GM19324 (cell line): Measurements from ENCODE around the gene GAGE10.
A peak's percentile ranks its signal among the peaks of the same experiment; 100 is the strongest.
"Not testable (repeated sequence)": the region's sequence is repeated elsewhere in the genome, so short reads cannot be mapped to it uniquely, and the experiment has no call there.

Experiments
- ATAC-seq: cut with Tn5 transposase; IDR thresholded peaks from one replicate; pipeline ENCODE4 v1.9.1; 2021; ENCODE audit warnings: mild to moderate bottlenecking, moderate library complexity; ENCODE audit not compliant: unreplicated experiment, low FRiP score

Gene GAGE10

DNA sequence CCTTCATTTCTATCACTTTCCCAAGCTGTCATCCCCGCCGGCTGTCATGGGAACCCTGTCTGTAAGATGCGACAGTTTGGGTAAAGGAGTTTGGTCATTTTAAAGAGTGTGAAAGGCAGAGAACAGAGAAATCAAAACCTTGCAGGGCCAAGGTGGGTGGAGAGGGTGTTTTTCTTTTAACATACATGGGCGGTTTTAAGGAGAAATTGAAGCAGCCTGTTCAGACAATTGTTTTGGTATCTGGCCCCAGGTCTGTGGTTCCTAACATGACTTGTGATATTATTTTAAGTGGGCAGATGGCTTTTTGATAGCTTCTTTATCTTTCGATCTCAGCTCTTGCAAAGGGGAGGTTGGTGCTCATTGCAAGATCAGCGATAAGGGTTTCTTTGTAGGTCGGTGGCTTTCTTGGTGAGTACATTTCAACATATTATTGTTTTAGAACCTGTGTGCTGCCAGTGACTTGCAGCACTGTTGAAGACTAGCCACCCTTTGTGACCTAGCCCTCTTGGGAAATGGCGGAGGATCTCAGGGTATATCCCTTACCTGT is 30.2 kb upstream of the GAGE10 start:
- no peak for ATAC-seq

DNA sequence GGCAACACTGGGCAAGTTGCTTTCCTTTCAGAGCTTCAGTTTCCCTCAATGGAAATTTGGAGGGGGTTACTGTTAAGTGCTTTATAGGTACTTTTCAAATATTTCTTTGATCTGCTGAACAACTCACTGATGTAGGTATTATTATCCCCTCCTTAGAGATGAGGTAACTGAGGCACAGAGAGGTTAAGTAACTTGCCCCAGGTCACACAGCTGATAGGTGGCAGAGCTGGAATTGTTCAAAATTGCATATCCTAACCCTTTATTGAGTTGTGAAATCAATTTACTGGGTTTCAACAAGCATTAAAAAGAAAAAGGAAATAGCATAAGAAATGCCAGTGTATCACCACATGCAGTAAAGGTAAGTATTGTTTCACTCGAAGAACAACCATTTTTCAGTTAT is 27.2 kb upstream of the GAGE10 start:
- no peak for ATAC-seq

DNA sequence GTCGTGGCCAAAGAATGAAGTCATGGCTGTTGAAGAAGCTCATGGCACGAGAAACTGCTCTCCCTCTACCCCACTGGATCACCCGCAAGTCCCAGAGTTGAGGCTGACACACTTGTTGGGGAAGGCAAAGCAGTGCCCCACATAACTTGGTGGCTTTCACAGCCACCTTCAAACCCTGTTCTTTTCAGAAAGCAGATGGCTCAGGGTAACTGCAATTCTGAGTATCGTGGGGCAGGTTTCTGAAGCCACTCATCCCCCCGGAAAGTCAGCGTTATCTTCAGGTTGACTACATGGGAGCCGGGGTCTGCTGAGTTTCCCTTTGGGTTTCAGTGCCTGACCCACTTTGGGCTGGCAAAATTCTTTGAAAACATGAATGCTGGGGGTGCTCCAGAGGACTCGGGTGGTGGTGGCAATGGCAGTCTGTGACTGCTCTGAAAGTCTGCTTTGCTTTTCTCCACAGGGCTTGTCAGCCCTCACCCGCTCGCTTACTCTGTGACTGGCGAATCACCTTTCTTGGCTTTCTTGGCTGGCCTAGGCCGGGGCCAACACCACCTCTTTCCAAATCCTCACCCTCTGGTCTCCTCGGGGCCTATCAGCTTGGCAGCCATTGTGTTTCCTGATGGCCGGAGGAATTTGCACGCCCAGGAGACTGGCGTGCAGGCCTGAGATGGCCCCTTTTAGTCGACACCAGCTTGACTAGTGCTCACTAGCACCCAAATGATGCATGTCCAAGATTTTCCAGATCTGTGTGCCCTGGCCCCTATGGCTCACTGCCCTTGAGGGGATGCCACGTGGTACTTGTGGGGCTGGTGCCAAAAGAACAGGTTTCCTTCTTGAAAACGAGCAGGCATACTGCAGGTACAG is 26.5 kb upstream of the GAGE10 start:
- no peak for ATAC-seq

DNA sequence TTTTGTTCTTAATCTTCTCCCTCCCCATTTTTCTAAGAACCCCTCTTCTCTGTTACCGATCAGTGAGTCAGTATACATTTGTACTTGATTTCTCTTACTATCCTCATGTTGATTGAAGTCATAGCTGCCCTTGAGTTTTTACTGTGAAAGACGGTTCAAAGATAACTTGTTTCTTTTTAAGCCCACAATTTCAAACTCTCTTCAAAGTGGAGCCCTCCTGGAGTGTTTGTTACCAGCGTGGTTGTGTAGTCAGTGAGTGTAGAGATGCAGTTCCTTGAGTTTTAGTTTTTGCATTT is 26.0 kb upstream of the GAGE10 start:
- ATAC-seq: no peak

DNA sequence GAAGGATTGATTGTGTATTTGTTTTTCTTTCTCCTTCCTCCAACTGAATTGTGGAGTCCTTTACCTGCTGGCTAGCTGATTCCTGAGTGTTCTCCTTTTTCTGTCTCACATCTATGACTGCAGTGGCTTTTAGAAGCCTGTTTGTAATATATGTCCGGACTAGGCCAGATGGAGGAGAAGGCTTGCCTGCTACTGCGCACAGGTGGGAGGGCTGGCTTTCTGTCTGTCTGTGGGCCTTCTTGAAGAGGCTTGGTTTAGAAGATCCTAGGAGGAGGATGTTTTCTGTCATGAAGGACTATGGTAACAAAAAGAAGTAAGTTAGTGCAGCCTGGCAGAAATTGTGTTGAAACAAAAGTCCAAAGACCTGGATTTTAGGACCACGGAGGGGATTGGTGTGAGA is 25.4 kb upstream of the GAGE10 start:
- ATAC-seq: no peak

DNA sequence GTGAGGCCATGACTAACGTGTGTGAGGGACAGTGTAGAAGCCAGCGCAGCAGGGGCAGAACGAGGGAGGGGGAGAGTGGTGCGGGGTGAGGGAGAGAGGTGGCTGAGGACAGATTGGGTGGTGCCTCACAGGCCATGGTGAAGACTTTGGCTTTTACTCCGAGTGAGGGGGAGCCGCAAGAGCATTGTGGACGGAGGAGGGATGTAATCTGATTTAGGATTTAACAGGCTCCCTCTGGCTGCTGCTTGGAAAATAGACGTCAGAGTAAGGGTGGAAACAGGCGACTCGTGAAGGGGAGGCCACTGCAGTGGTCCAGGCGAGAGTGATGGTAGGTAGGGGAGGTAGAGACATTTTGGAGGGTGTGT is 20.8 kb upstream of the GAGE10 start:
- ATAC-seq: no peak

DNA sequence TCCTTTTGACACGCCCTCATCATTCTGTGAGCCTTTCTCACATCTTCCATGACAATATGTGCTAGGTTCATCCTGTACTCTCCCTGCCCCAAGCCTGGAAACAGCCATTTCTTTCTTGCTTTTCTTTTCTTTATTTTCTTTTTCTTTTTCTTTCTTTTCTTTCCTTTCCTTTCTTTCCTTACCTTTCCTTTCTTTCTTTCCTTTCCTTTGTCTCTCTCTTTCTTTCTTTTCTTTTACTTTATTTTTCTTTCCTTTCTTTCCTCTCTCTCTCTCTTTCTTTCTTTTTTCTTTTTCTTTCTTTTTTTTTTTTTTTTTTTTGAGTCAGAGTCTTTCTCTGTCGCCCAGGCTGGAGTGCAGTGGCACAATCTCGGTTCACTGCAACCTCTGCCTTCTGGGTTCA is 19.2 kb upstream of the GAGE10 start:
- no peak for ATAC-seq

DNA sequence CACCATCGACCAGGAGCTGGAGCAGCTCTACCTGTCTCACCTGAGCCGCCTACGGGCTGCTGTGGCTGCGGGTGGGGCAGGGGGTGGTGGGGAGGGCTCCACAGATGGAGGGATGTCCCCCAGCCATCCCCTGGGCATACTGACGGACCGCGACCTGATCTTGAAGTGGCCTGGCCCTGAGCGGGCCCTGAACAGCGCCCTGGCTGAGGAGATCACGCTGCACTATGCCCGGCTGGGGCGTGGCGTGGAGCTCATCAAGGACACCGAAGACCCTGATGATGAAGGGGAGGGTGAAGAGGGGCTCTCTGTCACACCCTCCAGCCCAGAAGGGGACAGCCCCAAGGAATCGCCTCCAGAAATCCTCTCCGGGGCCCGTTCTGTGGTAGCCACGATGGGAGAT is 17.3 kb upstream of the GAGE10 start:
- ATAC-seq: no peak

DNA sequence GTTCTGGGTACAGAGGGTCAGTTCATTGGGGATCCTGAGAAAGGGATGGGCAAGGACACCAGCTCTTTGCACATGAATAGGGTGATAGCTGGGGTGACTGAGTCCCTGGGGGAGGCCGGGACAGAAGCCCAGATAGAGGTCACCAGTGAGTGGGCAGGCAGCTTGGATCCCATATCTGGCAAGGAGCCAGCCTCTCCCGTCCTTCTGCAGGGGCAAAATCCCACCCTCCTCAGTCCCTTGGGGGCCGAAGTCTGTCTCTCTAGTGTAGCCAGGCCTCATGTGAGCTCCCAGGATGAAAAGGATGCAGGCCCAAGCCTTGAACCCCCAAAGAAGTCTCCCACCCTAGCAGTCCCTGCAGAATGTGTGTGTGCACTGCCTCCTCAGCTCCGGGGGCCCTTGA is 16.9 kb upstream of the GAGE10 start:
- ATAC-seq: no peak

DNA sequence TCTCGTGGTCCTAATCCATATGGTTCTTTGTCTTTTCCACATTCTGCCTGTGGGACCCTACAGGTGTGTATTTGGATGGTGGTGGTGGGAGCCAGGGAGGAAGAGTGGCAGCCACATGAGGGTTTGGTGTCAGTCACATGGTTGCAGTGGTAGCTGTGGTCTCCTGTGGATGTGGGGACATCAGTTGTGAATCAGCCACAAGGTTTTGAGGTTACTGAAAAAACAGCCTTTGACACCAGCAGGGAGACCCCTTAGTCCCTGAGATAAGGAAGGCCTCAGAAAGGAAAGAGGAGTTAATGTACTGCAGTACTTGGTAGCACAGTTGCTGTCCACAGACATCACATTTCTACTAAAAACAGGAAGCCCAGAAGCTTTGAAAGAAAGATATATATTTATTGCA is 15.8 kb upstream of the GAGE10 start:
- ATAC-seq: no peak

DNA sequence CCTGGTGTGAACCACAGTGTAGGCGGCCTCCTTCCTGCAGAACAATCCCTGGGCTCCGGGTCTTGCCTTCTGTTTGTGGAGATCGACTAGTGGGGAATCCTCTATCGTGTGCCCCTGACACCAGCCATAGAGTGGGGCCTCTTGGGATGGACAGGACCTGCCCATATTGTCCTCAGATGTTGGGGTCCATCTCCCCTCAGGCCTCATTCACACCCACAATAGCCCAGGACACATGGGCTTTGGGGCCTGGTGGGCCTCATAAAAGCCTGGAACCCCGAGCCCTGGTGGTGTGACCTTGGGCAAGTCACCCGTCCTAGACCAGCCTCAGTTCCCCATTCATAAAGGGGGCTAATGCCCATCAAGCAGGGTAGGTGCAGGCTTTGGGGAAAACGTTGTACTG is 13.2 kb upstream of the GAGE10 start:
- ATAC-seq: no peak

DNA sequence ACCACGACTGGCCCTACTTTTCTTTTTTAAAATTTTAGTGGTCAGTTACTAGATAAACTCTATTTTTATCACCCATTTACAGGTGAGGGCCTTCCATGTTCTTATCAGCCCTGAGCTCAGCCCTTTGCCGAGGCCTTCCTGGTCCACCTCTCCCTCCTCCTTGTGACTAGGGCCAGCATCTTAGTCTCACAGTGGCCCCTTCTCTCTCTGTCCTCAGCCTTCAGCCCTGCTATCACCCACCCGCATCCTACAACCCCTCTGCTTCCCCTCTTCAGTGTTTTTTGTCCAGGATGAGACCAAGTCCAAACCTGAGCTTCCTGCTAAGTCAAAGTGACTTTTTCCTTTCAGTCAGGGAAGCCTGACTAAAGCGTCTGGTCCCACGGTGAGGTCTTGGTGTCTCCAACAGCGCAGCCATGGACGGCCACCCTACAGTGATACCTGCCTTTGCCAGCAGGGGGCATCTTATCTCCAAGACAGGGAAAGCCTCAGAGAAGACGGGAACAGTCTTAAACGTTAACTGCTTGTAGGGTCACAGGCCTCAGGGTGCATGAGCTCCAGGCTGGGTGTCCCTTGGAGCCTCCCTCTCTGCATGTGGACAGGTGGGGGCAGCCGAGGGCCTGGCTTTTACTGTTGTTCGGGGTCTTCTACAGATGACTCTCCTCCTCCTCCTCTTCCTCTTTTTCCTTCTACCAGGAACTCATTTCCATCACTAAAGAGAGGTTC is 11.7 kb upstream of the GAGE10 start:
- peak; percentile 53 for ATAC-seq

DNA sequence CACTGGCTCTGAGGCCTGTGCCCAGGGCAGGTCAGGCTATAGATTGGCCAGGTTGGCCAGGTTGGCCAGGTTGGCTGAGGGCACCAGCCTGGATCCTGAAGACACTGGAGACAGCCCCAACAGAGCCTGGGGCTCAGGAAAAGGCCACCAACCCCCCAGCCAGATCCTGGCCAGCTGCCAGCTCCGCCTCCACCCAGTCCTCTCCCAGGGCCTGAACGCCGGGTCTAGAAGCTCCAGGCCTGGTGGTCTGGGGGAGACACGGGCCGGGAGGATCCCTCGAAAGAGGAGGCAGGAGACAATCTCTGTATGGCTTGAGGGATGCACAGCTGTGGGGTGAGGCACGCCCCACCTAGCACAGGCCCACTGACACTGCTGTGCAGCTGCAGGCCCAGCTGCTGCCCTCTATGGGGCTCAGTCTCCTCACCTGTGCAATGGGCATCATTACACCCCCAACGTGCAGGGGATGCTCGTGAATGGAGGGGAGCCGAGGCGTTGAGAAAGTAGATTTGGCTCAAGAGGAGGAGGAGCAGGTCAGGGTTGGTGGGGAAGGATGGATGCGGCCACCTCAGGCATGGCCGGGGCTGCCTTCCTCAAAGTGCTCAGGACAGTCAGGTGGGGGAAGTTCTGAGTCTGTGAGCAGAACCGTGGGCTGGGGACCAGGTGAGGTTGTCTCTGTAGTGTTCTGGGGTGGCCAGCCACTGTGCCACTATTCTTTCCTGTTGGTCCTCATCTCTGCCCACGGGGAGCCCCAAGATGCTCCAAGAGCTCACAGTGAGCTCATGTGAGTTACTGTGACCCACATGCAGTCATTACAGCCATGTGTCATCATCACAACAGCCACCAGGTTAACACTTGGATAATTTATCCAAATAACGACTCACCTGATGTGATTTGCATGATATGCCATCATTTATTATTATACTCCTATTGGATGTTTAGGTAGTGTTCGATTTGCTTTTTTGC is 10.8 kb upstream of the GAGE10 start:
- no peak for ATAC-seq

DNA sequence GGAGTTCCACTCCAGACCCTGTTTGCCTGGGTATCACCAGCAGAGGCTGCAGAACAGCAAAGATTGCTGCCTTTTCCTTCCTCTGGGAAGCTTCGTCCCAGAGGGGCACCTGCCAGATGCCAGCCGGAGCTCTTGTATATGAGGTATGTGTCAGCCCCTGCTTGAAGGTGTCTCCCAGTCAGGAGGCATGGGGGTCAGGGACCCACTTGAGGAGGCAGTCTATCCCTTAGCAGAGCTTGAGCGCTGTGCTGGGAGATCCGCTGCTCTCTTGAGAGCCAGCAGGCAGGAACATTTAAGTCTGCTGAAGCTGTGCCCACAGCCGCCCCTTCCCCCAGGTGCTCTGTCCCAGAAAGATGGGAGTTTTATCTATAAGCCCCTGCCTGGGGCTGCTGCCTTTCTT is 4.2 kb upstream of the GAGE10 start:
- not testable (repeated sequence) for ATAC-seq

DNA sequence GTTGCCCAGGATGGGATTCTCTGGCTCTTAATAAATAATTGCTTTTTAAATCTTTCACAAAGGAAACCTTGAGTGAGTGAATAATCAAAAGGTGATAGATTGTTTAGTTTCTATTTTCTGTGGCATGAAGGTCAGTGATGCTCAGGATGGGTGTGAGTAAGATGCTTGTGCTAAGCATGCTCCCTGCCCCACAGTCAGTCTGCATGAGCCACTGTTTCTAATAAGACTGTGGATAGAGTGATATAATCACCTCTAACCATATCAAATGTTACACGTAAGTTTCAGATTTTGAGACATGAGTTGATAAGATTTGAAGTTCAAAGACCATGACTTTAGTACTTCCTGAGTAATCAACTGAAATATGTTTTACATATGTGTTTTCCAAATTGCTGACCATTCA is 2.7 kb upstream of the GAGE10 start:
- ATAC-seq: no peak

DNA sequence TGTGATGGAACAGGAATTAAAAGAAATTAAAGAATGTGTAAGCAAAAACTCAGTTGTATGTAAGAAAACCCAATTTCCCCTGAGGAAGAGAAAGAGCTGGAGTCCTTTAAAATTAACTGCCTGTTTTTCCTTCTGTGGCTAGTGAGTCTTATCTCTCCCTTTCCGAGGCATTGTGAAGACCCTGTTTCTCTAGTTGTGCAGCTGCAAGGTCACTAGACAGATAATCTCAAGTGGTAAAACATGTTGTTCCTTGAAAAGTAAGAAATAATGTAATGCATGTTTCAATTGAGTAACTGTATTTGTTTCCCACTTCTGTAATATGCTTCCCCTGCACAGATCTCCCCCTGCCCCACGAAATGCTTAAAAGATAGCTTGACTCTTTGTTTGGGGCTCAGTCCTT is 4.3 kb downstream of the GAGE10 start:
- ATAC-seq: not testable (repeated sequence)

DNA sequence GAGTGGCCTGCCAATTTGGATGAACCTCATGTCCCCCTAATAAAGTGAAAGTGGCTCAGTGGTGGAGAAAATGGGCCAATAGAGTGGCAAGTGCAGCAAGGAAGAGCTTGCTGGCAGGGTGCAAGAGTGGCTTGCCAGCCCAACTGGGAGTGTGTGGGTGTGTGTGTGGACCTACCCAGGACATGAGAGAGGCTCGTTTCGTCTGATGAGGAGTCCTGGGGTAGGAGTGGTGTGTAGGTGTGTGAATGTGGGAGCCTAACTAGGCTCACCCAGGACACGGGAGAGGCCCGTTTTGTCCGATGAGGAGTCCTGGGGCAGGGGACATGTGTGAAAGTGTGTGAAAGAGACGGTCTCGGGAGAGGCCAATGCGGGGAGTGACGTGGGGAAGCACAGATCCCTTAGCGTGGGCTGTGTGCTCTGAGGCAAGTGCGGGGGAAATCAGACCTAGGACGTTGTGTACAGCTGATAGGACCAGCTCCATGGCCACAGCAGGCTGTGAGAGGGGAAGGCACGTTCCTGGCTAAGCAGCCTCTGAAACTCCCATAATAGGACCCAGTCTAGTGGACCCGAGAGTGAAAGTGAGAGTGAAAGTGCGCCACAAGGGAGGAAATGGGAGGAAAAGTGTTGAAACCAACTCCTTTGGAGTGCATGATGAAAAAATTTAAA is 5.3 kb downstream of the GAGE10 start:
- no peak for ATAC-seq

DNA sequence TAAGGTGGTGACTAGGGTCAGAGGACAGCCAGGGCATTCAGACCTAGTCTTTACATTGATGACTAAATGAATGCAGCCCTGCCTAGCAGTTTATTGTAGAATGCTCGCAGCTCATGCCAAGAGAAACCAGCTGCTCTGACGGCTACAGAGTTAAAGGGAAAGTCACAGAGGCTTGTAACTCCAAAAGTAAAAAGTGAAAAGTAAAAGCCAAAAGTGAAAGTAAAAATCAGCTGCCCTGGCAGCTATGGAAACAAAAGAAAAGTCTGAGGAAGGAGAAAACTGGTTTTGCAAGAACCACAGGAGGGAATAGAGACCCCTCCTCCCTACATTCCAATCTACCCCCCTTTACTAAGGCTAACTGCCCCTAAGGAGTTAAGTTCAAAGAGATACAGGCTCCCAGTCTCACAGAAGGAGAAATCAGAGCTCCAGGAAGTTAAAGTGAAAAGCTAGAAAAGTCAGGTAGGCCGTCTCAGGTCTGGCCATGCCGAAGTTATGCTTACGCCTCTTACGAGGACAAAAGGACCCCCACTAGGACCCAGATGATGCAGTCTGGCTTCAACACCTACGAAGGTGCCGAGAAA is 6.0 kb downstream of the GAGE10 start:
- no peak for ATAC-seq

DNA sequence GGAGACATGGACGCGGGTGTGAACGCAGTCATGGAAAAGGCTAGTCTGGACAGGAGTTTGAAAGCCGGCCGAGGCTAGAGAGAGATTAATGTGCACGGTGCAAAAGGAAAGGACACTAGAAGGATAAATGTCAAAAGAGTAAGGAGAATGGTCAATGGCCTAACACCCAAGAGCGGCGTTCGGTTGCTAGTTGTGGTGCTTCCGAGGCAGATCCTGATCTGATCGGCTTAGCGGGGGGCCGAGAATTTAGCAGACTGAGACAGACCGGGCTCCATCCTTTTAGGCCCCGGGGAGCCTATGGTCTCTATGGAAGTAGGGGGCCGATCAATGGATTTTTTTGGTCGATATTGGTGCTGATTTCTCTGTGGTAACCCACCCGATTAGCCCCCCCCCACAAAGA is 6.9 kb downstream of the GAGE10 start:
- ATAC-seq: no peak

DNA sequence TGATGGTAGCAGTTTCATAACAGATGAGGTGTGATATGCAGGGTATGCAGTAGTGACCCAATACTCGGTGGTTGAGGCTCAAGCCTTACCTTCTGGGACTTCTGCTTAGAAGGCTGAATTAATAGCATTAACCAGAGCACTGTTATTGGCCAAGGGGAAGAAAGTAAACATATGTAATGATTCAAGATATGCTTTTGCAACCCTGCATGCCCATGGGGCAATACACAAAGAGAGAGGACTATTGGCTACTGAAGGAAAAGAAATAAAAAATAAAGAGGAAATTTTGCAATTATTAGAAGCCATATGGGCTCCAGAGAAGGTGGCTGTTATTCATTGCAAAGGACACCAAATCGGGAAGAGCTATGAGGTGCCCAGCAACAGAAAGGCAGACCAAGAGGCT is 8.7 kb downstream of the GAGE10 start:
- no peak for ATAC-seq
